Tibial nerve (tissue), 4 donors: ENCODE results near the gene GRID1. TPM values are rescaled to one million over a fixed set of nuclear protein-coding genes. Genes with fewer than 3 reads are reported as not detected.

ENCODE experiments used
- DNase-seq, 2 donors: peaks; one replicate each; pipeline ENCODE4 v3.0.0-alpha.2; 2019; ENCODE audit warnings: low spot score in 2 of 2
- H3K27ac ChIP-seq, 4 donors: fragments of 200-600 bp; sonication (generic) in 3 of 4; one replicate each; pipeline ENCODE4 v1.5.1; 2017 to 2019; ENCODE audit warnings: mild to moderate bottlenecking in 1 of 4
- H3K27me3 ChIP-seq, 2 donors: fragments of 200-600 bp; sonication (generic) in 1 of 2; one replicate each; pipeline versions ENCODE4 v1.5.1 to v1.6.0; 2017 to 2019
- H3K36me3 ChIP-seq, 3 donors: fragments of 200-600 bp; sonication (generic); one replicate each; pipeline ENCODE4 v1.5.1; 2018 to 2019
- H3K4me1 ChIP-seq, 4 donors: fragments of 200-600 bp; sonication (generic) in 3 of 4; one replicate each; pipeline ENCODE4 v1.5.1; 2017 to 2019
- H3K4me3 ChIP-seq, 4 donors: fragments of 200-600 bp; sonication (generic) in 3 of 4; one replicate each; pipeline ENCODE4 v1.5.1; 2017 to 2019; ENCODE audit warnings: mild to moderate bottlenecking in 1 of 4, moderate library complexity in 1 of 4
- H3K9me3 ChIP-seq, 4 donors: fragments of 200-600 bp; sonication (generic) in 3 of 4; one replicate each; pipeline ENCODE4 v1.5.1; 2017 to 2019
- EP300 ChIP-seq, 2 donors: sonication (generic); formaldehyde crosslinking; IDR thresholded peaks; one replicate each; pipeline ENCODE4 v1.6.1; 2017; ENCODE audit warnings: antibody characterized with exemption in 2 of 2, mild to moderate bottlenecking in 1 of 2
- POLR2A ChIP-seq, 2 donors: fragments of 450-650 bp; IDR thresholded peaks; one replicate each; pipeline ENCODE4 v1.6.1; 2017; ENCODE audit warnings: antibody characterized with exemption in 2 of 2, mild to moderate bottlenecking in 2 of 2, moderate library complexity in 2 of 2
- WGBS, 2 donors: methylation state at CpG; one replicate each; pipeline ENCODE4 v1.1.5; 2018; 5-methylcytosine and 5-hydroxymethylcytosine counted together
- total RNA-seq, 4 donors: library from RNA; depleted of rRNA; stranded (reverse); fragments of >200 nt; gene quantifications; one replicate each; pipeline ENCODE4 v1.1.0, GENCODE V29; 2016
- TF ChIP-seq, protein P1 (sequence below), 5 experiments: fragments of 200-600 bp in 3 of 5; fragments of 450-650 bp in 2 of 5; sonication (generic) in 3 of 5; IDR thresholded peaks; one replicate each; pipeline ENCODE4 v1.5.1; 2016 to 2019; ENCODE audit warnings: antibody characterized with exemption in 5 of 5, mild to moderate bottlenecking in 3 of 5, moderate library complexity in 2 of 5

The GRID1 gene
- total RNA-seq, 4 donors from 2014 or later, result 7.7 to 16.3 (median 10.5) TPM

GRCh38 chr10:86027346-86027745, 339.2 kb downstream of the GRID1 start:
- Histone ChIP-seq H3K4me3 (no peak overlapping the region), H3K27ac (no peak overlapping the region), H3K36me3 (no peaks in the 10 kb centered on the region), H3K27me3 (no peaks in the 10 kb centered on the region), H3K4me1 (no peaks in the 10 kb centered on the region), H3K9me3 (peaks cover 0 to 5% (median 0%) of the 10 kb centered on the region in 4 donors)
- DNase-seq, result no peak
- TF ChIP-seq, protein P1, sequence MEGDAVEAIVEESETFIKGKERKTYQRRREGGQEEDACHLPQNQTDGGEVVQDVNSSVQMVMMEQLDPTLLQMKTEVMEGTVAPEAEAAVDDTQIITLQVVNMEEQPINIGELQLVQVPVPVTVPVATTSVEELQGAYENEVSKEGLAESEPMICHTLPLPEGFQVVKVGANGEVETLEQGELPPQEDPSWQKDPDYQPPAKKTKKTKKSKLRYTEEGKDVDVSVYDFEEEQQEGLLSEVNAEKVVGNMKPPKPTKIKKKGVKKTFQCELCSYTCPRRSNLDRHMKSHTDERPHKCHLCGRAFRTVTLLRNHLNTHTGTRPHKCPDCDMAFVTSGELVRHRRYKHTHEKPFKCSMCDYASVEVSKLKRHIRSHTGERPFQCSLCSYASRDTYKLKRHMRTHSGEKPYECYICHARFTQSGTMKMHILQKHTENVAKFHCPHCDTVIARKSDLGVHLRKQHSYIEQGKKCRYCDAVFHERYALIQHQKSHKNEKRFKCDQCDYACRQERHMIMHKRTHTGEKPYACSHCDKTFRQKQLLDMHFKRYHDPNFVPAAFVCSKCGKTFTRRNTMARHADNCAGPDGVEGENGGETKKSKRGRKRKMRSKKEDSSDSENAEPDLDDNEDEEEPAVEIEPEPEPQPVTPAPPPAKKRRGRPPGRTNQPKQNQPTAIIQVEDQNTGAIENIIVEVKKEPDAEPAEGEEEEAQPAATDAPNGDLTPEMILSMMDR (IDR thresholded peaks at IDR 0.05), result no peak
- no peak for TF ChIP-seq POLR2A (IDR thresholded peaks at IDR 0.05)
- no peak for TF ChIP-seq EP300 (IDR thresholded peaks at IDR 0.05)
- 70 to 88% methylated on average over 2 of the region's 2 CpGs for WGBS, 2 donors

DNA sequence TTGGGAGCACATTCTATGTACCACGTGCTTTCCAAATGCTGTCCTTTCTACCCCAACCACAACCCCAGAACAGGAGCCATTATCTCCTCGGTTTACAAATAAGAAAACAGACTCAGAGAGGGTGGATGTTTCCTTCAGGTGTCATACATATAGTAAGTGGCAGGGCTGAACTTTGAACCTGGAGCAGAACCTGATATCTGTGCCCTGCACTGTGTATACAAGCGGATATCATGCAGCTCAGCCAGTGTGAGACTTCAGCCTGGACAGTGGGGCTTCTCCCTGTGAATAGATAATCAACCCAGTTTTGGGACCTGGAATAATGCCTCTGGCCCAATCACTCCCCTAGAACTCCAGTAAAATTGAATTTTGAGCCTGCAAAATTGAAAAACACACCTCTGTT, 341.1 kb downstream of the GRID1 start:
- 87 to 90% methylated on average over 3 of the region's 3 CpGs for WGBS, 2 donors
- Histone ChIP-seq H3K27ac (no peak overlapping the region), H3K27me3 (no peaks in the 10 kb centered on the region), H3K36me3 (no peaks in the 10 kb centered on the region), H3K4me3 (no peak overlapping the region), H3K4me1 (no peaks in the 10 kb centered on the region), H3K9me3 (peaks cover 0 to 5% (median 0%) of the 10 kb centered on the region in 4 donors)
- DNase-seq, result no peak
- TF ChIP-seq, protein P1 (IDR thresholded peaks at IDR 0.05), result no peak
- TF ChIP-seq EP300 (IDR thresholded peaks at IDR 0.05), result no peak
- TF ChIP-seq POLR2A (IDR thresholded peaks at IDR 0.05), result no peak

DNA sequence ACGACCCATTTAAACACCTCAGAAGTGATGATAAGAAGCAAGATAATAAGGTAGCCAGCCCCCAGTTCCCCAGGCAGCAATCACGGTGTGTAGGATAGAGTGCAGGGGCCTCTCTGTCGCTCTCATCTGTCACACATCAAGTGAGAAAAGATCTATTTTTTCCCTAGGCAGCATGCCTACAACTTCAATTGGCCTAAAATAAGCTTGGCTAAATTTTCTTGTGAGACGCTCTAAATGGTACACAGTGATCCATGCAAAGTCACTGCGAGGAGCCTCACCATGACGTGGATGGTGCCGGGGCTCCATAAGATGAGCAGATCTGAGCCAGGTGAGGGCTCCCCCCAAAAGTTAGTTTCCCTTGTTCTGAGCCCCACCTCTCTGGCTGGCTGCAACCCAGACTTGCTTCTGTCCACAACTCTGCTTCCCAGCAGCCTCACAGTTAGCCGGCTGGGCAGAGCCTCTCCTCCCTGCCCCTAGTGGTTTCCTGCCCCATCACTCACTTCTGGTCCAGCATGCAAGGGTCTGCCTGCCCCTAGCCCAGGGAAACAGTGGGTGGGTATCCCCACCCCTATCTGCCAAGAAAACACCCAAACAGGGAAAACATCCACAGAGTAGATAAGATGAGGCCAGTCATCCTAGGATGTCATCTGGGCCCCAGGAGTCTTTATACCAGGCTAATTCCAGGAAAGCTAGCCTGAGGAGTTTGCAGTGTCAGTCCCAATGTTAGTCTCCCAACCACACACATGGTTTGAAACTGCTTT, 342.1 kb downstream of the GRID1 start:
- no peaks in the 10 kb centered on the region for H3K4me1 ChIP-seq
- no peaks in the 10 kb centered on the region for H3K27me3 ChIP-seq
- no peak for DNase-seq
- WGBS, 2 donors, result 70 to 80% methylated on average over 8 of the region's 8 CpGs
- no peaks in the 10 kb centered on the region for H3K36me3 ChIP-seq
- no peak overlapping the region for H3K4me3 ChIP-seq
- H3K27ac ChIP-seq, result no peak overlapping the region
- peaks cover 0 to 5% (median 0%) of the 10 kb centered on the region in 4 donors for H3K9me3 ChIP-seq
- TF ChIP-seq, protein P1 (IDR thresholded peaks at IDR 0.05), result no peak
- TF ChIP-seq POLR2A (IDR thresholded peaks at IDR 0.05) (no peak), EP300 (IDR thresholded peaks at IDR 0.05) (no peak)

DNA sequence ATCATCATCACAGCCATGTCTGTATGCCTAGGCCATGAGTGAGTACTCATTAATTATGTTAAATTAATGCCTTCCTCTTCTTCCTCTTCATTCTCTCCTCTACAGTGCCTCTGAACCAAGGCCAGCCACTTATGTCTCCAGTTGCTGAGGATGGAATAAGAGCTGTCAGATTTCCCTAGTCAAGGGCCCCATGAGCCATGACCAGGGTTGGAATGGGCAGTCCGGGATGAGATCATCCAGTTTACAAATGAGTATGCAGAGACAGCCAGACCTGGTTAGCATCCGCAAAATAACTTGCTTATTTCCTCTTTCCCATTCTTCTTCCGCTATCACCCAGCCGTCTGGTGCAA, 342.7 kb downstream of the GRID1 start:
- H3K4me3 ChIP-seq, result no peak overlapping the region
- no peaks in the 10 kb centered on the region for H3K36me3 ChIP-seq
- WGBS, 2 donors, result 82 to 83% methylated on average over 4 of the region's 4 CpGs
- no peaks in the 10 kb centered on the region for H3K4me1 ChIP-seq
- TF ChIP-seq EP300 (IDR thresholded peaks at IDR 0.05) (no peak), POLR2A (IDR thresholded peaks at IDR 0.05) (no peak)
- DNase-seq, result no peak
- H3K9me3 ChIP-seq, result peaks cover 0 to 5% (median 0%) of the 10 kb centered on the region in 4 donors
- no peak overlapping the region for H3K27ac ChIP-seq
- H3K27me3 ChIP-seq, result no peaks in the 10 kb centered on the region

DNA sequence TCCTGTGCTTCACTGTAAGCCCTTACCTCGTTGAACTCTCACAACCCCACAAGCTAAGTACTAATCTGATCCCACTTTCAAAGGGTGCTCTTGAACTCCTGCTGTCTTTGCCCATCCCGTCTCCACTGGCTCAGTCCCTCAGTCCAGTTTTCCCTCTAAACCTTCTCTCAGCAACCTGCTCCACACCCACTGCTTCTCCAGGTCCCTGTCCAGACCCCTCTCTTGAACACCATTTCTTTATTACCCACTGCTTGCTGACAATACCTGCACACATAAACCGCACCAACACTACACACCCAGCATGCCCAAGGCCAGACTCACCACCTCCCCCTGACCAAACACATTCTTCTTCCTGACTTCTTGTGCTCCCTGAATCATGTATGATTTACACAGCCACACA, 343.3 kb downstream of the GRID1 start:
- Histone ChIP-seq H3K4me3 (no peak overlapping the region), H3K36me3 (no peaks in the 10 kb centered on the region), H3K9me3 (peaks cover 0 to 5% (median 0%) of the 10 kb centered on the region in 4 donors), H3K27me3 (no peaks in the 10 kb centered on the region), H3K4me1 (no peaks in the 10 kb centered on the region), H3K27ac (no peak overlapping the region)
- TF ChIP-seq POLR2A (IDR thresholded peaks at IDR 0.05) (no peak), EP300 (IDR thresholded peaks at IDR 0.05) (no peak)
- TF ChIP-seq, protein P1 (IDR thresholded peaks at IDR 0.05), result no peak
- 81 to 88% methylated on average over 3 of the region's 3 CpGs for WGBS, 2 donors
- no peak for DNase-seq
